Measurements from ENCODE around the gene PSMG3.

DNA sequence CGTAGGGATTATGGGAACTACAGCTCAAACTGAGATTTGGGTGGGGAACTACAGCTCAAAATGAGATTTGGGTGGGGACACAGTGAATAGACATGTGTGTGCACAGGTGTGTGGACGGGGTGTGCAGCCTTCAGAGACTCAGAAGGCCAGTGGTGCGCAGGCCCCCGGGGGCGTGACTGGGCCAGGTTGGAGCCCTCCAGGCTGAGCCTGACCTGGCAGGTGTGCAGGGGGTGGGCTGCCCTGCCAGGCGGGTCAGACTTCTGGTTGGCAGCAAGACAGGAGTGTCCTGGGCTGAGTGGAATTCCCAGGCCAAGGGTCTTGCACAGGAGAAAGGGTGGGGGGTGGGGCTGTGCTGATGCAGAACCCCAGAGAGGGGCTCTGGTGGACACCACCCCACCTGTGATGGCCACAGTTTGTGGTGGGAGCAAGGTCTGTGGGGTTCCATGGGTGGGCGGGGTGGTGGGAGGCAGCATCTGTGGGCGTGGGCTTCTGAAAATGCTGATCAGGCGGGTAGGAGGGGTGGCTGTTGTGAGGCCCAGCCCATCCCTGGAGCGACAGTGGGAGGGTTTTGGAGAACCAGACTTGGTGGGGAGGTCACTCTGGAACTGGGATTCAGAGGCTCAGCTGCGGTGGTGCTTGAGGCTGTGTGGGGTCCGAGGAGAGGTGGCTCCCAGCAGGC is 29.3 kb upstream of the PSMG3 start:
- TF ChIP-seq, protein P1, sequence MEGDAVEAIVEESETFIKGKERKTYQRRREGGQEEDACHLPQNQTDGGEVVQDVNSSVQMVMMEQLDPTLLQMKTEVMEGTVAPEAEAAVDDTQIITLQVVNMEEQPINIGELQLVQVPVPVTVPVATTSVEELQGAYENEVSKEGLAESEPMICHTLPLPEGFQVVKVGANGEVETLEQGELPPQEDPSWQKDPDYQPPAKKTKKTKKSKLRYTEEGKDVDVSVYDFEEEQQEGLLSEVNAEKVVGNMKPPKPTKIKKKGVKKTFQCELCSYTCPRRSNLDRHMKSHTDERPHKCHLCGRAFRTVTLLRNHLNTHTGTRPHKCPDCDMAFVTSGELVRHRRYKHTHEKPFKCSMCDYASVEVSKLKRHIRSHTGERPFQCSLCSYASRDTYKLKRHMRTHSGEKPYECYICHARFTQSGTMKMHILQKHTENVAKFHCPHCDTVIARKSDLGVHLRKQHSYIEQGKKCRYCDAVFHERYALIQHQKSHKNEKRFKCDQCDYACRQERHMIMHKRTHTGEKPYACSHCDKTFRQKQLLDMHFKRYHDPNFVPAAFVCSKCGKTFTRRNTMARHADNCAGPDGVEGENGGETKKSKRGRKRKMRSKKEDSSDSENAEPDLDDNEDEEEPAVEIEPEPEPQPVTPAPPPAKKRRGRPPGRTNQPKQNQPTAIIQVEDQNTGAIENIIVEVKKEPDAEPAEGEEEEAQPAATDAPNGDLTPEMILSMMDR (IDR thresholded peaks at IDR 0.05 in 4 of 5, conservative IDR thresholded peaks at IDR 0.05 in 1 of 5): no peak
- no peak for TF ChIP-seq POLR2A (IDR thresholded peaks at IDR 0.05)

All from gastrocnemius medialis (tissue), 4 donors.